HepG2 (cell line): ENCODE data around the gene TH. TPM values are rescaled to one million over a fixed set of nuclear protein-coding genes. Genes with fewer than 3 reads are reported as not detected.

Source experiments
- CBFB ChIP-seq: sonication (generic); formaldehyde crosslinking; IDR thresholded peaks from 2 replicates; pipeline ENCODE4 v1.4.0; 2020; ENCODE audit warnings: missing genetic modification reagents
- CBX2 ChIP-seq, 2 experiments: fragments of 200-600 bp in 1 of 2; sonication (generic); formaldehyde crosslinking in 1 of 2; IDR thresholded peaks; 2 replicates each; pipeline versions ENCODE4 v1.7.0 to v1.8.1; 2018 to 2022; ENCODE audit warnings: low read depth in 2 of 2, low read length in 1 of 2, mild to moderate bottlenecking in 1 of 2, missing genetic modification reagents in 1 of 2
- CEBPZ ChIP-seq: IDR thresholded peaks from 2 replicates; pipeline ENCODE4 v1.6.1; 2012; ENCODE audit warnings: low read length, improper control_type of control experiment
- CREM ChIP-seq, 2 experiments: sonication (generic) in 1 of 2; formaldehyde crosslinking in 1 of 2; IDR thresholded peaks; 2 replicates each; pipeline versions ENCODE4 v1.4.0 to v1.6.1; 2016 to 2020; ENCODE audit warnings: antibody characterized with exemption in 1 of 2, mild to moderate bottlenecking in 1 of 2, missing genetic modification reagents in 1 of 2
- GLI4 ChIP-seq: sonication (generic); formaldehyde crosslinking; IDR thresholded peaks from 2 replicates; pipeline ENCODE4 v1.5.1; 2020; ENCODE audit warnings: missing genetic modification reagents, mild to moderate bottlenecking, moderate library complexity, borderline replicate concordance
- HOXA5 ChIP-seq: sonication (generic); formaldehyde crosslinking; IDR thresholded peaks from 2 replicates; pipeline ENCODE4 v1.4.0; 2020; ENCODE audit warnings: missing genetic modification reagents
- MBD4 ChIP-seq: IDR thresholded peaks from 2 replicates; pipeline ENCODE4 v1.6.1; 2012; ENCODE audit warnings: low read length, inconsistent platforms, borderline replicate concordance
- NFKBIZ ChIP-seq: IDR thresholded peaks from 2 replicates; pipeline ENCODE4 v1.6.1; 2018; ENCODE audit warnings: missing genetic modification reagents, missing compliant biosample characterization
- TFE3 ChIP-seq: IDR thresholded peaks from 2 replicates; pipeline ENCODE4 v1.6.1; 2016
- ZNF17 ChIP-seq: sonication (generic); formaldehyde crosslinking; IDR thresholded peaks from 2 replicates; pipeline ENCODE4 v1.5.0; 2020; ENCODE audit warnings: mild to moderate bottlenecking, missing genetic modification reagents
- ZNF350 ChIP-seq: sonication (generic); formaldehyde crosslinking; IDR thresholded peaks from 2 replicates; pipeline ENCODE4 v1.4.0; 2020; ENCODE audit warnings: mild to moderate bottlenecking, low read depth, missing genetic modification reagents, borderline replicate concordance
- ZNF557 ChIP-seq: sonication (generic); formaldehyde crosslinking; IDR thresholded peaks from 2 replicates; pipeline ENCODE4 v1.4.0; 2020; ENCODE audit warnings: missing genetic modification reagents
- ZNF7 ChIP-seq: IDR thresholded peaks from 2 replicates; pipeline ENCODE4 v1.6.1; 2016; ENCODE audit warnings: missing biosample characterization, missing genetic modification reagents
- polyA plus RNA-seq, 8 experiments: library from polyadenylated mRNA; depleted of rRNA in 3 of 8; stranded (reverse) in 7 of 8; unstranded in 1 of 8; fragments of >200 nt; fragmentation: Illumina TruSeq in 4 of 8; extraction: Trizol in 4 of 8; gene quantifications; 2 replicates each; pipeline versions ENCODE4 v1.2.1 to v1.2.3, GENCODE V29; 2011 to 2016; ENCODE audit warnings: low read depth in 4 of 8, missing spikeins in 1 of 8, mixed read lengths in 1 of 8; ENCODE audit not compliant: insufficient read depth in 1 of 8
- total RNA-seq, 5 experiments: library from RNA; depleted of rRNA; stranded (reverse); fragments of >200 nt; fragmentation: Illumina TruSeq; extraction: Trizol; gene quantifications; 2 replicates each; pipeline ENCODE4 v1.2.3, GENCODE V29; 2016; ENCODE audit warnings: low read depth in 1 of 5
- TF ChIP-seq, protein P1 (sequence below): sonication (generic); formaldehyde crosslinking; IDR thresholded peaks from 2 replicates; pipeline ENCODE4 v1.5.1; 2020; ENCODE audit warnings: missing genetic modification reagents, mild to moderate bottlenecking, borderline replicate concordance
- TF ChIP-seq, protein P2 (sequence below): sonication (generic); formaldehyde crosslinking; IDR thresholded peaks from 2 replicates; pipeline ENCODE4 v1.5.1; 2020; ENCODE audit warnings: missing genetic modification reagents, mild to moderate bottlenecking, borderline replicate concordance
- TF ChIP-seq, protein P3 (sequence below): sonication (generic); formaldehyde crosslinking; IDR thresholded peaks from 2 replicates; pipeline ENCODE4 v1.4.0; 2020; ENCODE audit warnings: mild to moderate bottlenecking, missing genetic modification reagents

Gene TH
- total and polyA plus RNA-seq, 2 of the 13 experiments (the other 11 are each of a cell fraction or from before 2014, with no cell fraction given): 0.36 TPM; not detected in 1

- no peak; the same call in 1 of the 2 replicates for TF ChIP-seq HOXA5 (CRISPR knock-in tag)
- TF ChIP-seq CBFB (CRISPR knock-in tag): no peak
- TF ChIP-seq NFKBIZ (CRISPR knock-in tag): no peak
- TF ChIP-seq ZNF557 (CRISPR knock-in tag): no peak
- TF ChIP-seq TFE3: no peak; the same call in 1 of the 2 replicates
- TF ChIP-seq ZNF17 (CRISPR knock-in tag): peak; percentile 88; the same call in 1 of the 2 replicates
- TF ChIP-seq CEBPZ: no peak
- peak; percentile 42; the same call in 1 of the 2 replicates for TF ChIP-seq CREM (IDR thresholded peaks at IDR 0.05)
- TF ChIP-seq CREM (CRISPR knock-in tag; IDR thresholded peaks at IDR 0.05): no peak
- TF ChIP-seq CBX2 (IDR thresholded peaks at IDR 0.05; ENCODE audit: low read depth, low read length): no peak
- TF ChIP-seq CBX2 (CRISPR knock-in tag; IDR thresholded peaks at IDR 0.05; ENCODE audit: low read depth): no peak; the same call in 1 of the 2 replicates
- TF ChIP-seq, protein P1, sequence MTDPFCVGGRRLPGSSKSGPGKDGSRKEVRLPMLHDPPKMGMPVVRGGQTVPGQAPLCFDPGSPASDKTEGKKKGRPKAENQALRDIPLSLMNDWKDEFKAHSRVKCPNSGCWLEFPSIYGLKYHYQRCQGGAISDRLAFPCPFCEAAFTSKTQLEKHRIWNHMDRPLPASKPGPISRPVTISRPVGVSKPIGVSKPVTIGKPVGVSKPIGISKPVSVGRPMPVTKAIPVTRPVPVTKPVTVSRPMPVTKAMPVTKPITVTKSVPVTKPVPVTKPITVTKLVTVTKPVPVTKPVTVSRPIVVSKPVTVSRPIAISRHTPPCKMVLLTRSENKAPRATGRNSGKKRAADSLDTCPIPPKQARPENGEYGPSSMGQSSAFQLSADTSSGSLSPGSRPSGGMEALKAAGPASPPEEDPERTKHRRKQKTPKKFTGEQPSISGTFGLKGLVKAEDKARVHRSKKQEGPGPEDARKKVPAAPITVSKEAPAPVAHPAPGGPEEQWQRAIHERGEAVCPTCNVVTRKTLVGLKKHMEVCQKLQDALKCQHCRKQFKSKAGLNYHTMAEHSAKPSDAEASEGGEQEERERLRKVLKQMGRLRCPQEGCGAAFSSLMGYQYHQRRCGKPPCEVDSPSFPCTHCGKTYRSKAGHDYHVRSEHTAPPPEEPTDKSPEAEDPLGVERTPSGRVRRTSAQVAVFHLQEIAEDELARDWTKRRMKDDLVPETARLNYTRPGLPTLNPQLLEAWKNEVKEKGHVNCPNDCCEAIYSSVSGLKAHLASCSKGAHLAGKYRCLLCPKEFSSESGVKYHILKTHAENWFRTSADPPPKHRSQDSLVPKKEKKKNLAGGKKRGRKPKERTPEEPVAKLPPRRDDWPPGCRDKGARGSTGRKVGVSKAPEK (CRISPR knock-in tag): no peak
- peak; percentile 46; the same call in 1 of the 2 replicates for TF ChIP-seq ZNF350 (CRISPR knock-in tag)
- no peak for TF ChIP-seq GLI4 (CRISPR knock-in tag)
- TF ChIP-seq ZNF7 (CRISPR knock-in tag): no peak
- TF ChIP-seq, protein P2, sequence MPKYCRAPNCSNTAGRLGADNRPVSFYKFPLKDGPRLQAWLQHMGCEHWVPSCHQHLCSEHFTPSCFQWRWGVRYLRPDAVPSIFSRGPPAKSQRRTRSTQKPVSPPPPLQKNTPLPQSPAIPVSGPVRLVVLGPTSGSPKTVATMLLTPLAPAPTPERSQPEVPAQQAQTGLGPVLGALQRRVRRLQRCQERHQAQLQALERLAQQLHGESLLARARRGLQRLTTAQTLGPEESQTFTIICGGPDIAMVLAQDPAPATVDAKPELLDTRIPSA (CRISPR knock-in tag): peak; percentile 3; the same call in 1 of the 2 replicates
- no peak for TF ChIP-seq MBD4
- TF ChIP-seq, protein P3, sequence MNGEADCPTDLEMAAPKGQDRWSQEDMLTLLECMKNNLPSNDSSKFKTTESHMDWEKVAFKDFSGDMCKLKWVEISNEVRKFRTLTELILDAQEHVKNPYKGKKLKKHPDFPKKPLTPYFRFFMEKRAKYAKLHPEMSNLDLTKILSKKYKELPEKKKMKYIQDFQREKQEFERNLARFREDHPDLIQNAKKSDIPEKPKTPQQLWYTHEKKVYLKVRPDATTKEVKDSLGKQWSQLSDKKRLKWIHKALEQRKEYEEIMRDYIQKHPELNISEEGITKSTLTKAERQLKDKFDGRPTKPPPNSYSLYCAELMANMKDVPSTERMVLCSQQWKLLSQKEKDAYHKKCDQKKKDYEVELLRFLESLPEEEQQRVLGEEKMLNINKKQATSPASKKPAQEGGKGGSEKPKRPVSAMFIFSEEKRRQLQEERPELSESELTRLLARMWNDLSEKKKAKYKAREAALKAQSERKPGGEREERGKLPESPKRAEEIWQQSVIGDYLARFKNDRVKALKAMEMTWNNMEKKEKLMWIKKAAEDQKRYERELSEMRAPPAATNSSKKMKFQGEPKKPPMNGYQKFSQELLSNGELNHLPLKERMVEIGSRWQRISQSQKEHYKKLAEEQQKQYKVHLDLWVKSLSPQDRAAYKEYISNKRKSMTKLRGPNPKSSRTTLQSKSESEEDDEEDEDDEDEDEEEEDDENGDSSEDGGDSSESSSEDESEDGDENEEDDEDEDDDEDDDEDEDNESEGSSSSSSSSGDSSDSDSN (CRISPR knock-in tag): peak; percentile 54
These were observed 42.9 kb downstream of the TH start (continued) for GRCh38 chr11:2128511-2129307.
